ENCODE results near the gene PRR14. TPM values are rescaled to one million over a fixed set of nuclear protein-coding genes. Genes with fewer than 3 reads are reported as not detected.

The PRR14 gene
- total RNA-seq, 1 donor from 2014 or later, result 79.6 TPM

DNA sequence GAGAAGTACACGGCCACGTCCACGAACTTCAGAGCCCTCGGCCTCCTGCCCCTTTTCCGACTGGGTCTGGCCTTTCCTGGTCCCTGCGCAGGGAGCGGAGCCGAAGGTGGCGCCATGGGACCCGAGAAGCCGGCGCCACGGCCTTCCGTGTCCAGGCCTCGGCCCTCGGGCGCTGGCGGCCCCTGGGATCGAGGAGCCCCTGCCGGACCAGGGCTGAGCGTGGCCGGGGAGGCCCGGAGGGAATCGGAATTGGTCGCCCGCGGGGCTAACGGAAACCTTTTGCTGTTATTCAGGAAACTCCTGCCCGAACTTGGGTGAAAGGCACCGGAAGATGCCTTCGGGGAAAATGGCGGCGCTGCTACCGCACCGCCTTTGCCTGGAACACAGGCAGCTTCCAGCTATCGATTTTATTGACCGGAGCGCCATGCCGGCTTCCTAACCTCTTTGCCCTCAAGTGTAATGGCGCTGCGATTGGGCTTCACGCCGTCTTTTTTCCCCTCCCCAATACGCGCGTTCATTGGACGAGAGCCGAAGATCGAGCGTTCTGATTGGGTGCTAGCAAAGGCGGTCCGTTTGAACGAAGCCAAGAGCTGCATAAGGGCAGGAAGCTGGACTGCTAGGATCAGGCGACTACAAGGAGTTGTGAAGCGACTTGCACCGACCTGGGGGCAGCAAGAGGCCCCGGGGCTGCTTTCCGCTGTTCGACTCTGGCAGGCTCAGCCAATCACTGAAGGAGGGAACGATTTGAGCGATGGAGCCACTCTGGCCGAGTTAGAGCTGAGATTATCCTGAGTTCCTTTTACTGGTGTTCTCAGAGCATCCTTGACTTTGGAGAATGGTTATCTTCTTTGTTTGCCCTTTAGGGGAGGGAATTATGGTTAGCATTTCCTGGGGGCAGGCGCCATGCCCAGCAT is 40.6 kb upstream of the PRR14 start, which contains the start of gene ZNF689:
Gene ZNF689 (minus strand): TSS at position 464 of the 914 bp plus-strand sequence. CDS start 348 bp downstream, at position 116.
- peak within 1 kb of the TSS; percentile 93 for H3K27ac Mint-ChIP-seq (ENCODE audit: unreplicated experiment)
- H3K4me3 Mint-ChIP-seq (ENCODE audit: unreplicated experiment), result peak within 1 kb of the TSS; percentile 86

GRCh38 chr16:30615358-30616091 is 35.2 kb upstream of the PRR14 start:
- DNase-seq, result peak; percentile 78
- Mint-ChIP-seq H3K27me3 (ENCODE audit: unreplicated experiment) (peaks cover under 1% of the 10 kb centered on the region), H3K9me3 (ENCODE audit: unreplicated experiment) (peaks cover 5% of the 10 kb centered on the region), H3K27ac (ENCODE audit: unreplicated experiment) (no peak overlapping the region), H3K4me3 (ENCODE audit: unreplicated experiment) (peak overlapping the region; percentile 2), H3K36me3 (ENCODE audit: unreplicated experiment) (no peaks in the 10 kb centered on the region), H3K4me1 (ENCODE audit: low read depth, unreplicated experiment) (peaks cover 1% of the 10 kb centered on the region)
- TF ChIP-seq, protein P1, sequence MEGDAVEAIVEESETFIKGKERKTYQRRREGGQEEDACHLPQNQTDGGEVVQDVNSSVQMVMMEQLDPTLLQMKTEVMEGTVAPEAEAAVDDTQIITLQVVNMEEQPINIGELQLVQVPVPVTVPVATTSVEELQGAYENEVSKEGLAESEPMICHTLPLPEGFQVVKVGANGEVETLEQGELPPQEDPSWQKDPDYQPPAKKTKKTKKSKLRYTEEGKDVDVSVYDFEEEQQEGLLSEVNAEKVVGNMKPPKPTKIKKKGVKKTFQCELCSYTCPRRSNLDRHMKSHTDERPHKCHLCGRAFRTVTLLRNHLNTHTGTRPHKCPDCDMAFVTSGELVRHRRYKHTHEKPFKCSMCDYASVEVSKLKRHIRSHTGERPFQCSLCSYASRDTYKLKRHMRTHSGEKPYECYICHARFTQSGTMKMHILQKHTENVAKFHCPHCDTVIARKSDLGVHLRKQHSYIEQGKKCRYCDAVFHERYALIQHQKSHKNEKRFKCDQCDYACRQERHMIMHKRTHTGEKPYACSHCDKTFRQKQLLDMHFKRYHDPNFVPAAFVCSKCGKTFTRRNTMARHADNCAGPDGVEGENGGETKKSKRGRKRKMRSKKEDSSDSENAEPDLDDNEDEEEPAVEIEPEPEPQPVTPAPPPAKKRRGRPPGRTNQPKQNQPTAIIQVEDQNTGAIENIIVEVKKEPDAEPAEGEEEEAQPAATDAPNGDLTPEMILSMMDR (IDR thresholded peaks at IDR 0.05; ENCODE audit: partially characterized antibody, unreplicated experiment), result peak; percentile 82

More for the DNA sequence above, 40.6 kb upstream of the PRR14 start, which contains the start of gene ZNF689:
- Mint-ChIP-seq H3K4me1 (ENCODE audit: low read depth, unreplicated experiment) (peaks cover 3% of the 10 kb centered on the region), H3K36me3 (ENCODE audit: unreplicated experiment) (no peaks in the 10 kb centered on the region), H3K9me3 (ENCODE audit: unreplicated experiment) (peaks cover 10% of the 10 kb centered on the region), H3K27me3 (ENCODE audit: unreplicated experiment) (peaks cover 6% of the 10 kb centered on the region)
- TF ChIP-seq, protein P1 (IDR thresholded peaks at IDR 0.05; ENCODE audit: partially characterized antibody, unreplicated experiment), result no peak
- DNase-seq, result peak; percentile 93

GRCh38 chr16:30619202-30619601 is 31.6 kb upstream of the PRR14 start:
- no peaks in the 10 kb centered on the region for H3K36me3 Mint-ChIP-seq (ENCODE audit: unreplicated experiment)
- peaks cover 3% of the 10 kb centered on the region for H3K27me3 Mint-ChIP-seq (ENCODE audit: unreplicated experiment)
- TF ChIP-seq, protein P1 (IDR thresholded peaks at IDR 0.05; ENCODE audit: partially characterized antibody, unreplicated experiment), result no peak
- H3K4me3 Mint-ChIP-seq (ENCODE audit: unreplicated experiment), result no peak overlapping the region
- H3K4me1 Mint-ChIP-seq (ENCODE audit: low read depth, unreplicated experiment), result no peaks in the 10 kb centered on the region
- peaks cover 4% of the 10 kb centered on the region for H3K9me3 Mint-ChIP-seq (ENCODE audit: unreplicated experiment)
- DNase-seq, result no peak
- H3K27ac Mint-ChIP-seq (ENCODE audit: unreplicated experiment), result no peak overlapping the region

GRCh38 chr16:30619638-30620037 is 31.1 kb upstream of the PRR14 start:
- H3K27ac Mint-ChIP-seq (ENCODE audit: unreplicated experiment), result no peak overlapping the region

More at GRCh38 chr16:30619638-30620037, 31.1 kb upstream of the PRR14 start:
- peaks cover 4% of the 10 kb centered on the region for H3K9me3 Mint-ChIP-seq (ENCODE audit: unreplicated experiment)
- no peak for DNase-seq
- TF ChIP-seq, protein P1 (IDR thresholded peaks at IDR 0.05; ENCODE audit: partially characterized antibody, unreplicated experiment), result no peak
- peaks cover 5% of the 10 kb centered on the region for H3K27me3 Mint-ChIP-seq (ENCODE audit: unreplicated experiment)
- H3K4me3 Mint-ChIP-seq (ENCODE audit: unreplicated experiment), result no peak overlapping the region
- H3K4me1 Mint-ChIP-seq (ENCODE audit: low read depth, unreplicated experiment), result no peaks in the 10 kb centered on the region
- H3K36me3 Mint-ChIP-seq (ENCODE audit: unreplicated experiment), result no peaks in the 10 kb centered on the region

Measured in glutamatergic neuron (in vitro differentiated cells).